Lower leg skin (tissue), 4 donors: ENCODE data around the gene EFHC1. TPM values are rescaled to one million over a fixed set of nuclear protein-coding genes. Genes with fewer than 3 reads are reported as not detected.

ENCODE experiments used
- DNase-seq, 2 donors: peaks; one replicate each; pipeline ENCODE4 v3.0.0-alpha.2; 2019; ENCODE audit warnings: low spot score in 2 of 2
- H3K4me3 ChIP-seq: fragments of 200-600 bp; sonication (generic); 2 replicates; pipeline ENCODE4 v1.5.1; 2017; ENCODE audit warnings: mild to moderate bottlenecking, low read depth; ENCODE audit not compliant: poor library complexity, severe bottlenecking
- CTCF ChIP-seq, 3 donors: fragments of 450-650 bp; IDR thresholded peaks; one replicate each; pipeline ENCODE4 v1.5.1; 2016; ENCODE audit warnings: antibody characterized with exemption in 3 of 3, mild to moderate bottlenecking in 3 of 3, moderate library complexity in 2 of 3
- POLR2A ChIP-seq, 2 donors: fragments of 450-650 bp; IDR thresholded peaks; one replicate each; pipeline ENCODE4 v1.6.1; 2016 to 2017; ENCODE audit warnings: antibody characterized with exemption in 2 of 2, mild to moderate bottlenecking in 1 of 2, moderate library complexity in 1 of 2
- WGBS, 2 donors: methylation state at CpG; one replicate each; pipeline ENCODE4 v1.1.5; 2018; 5-methylcytosine and 5-hydroxymethylcytosine counted together
- intact Hi-C: fragments of 100-400 bp; cut with DNase I; formaldehyde crosslinking; loops from one replicate; pipeline ENCODE4 v1.15.0; 2023; ENCODE audit warnings: low total_unique reads
- total RNA-seq, 4 donors: library from RNA; depleted of rRNA; stranded (reverse); fragments of >200 nt; gene quantifications; one replicate each; pipeline ENCODE4 v1.1.0, GENCODE V29; 2016

EFHC1 gene
- total RNA-seq, 4 donors from 2014 or later: 12.2 to 22.8 (median 18.1) TPM

- TF ChIP-seq CTCF (IDR thresholded peaks at IDR 0.05) (no peak), POLR2A (IDR thresholded peaks at IDR 0.05) (no peak)
- WGBS, 2 donors: 91 to 92% methylated on average over 2 of the region's 2 CpGs
- H3K4me3 ChIP-seq: no peak overlapping the region
- intact Hi-C loops: no loop called here
- DNase-seq: no peak
Measured at GRCh38 chr6:52496631-52497030, 76.5 kb downstream of the EFHC1 start.

- intact Hi-C loops: no loop called here
- 80 to 83% methylated on average over 14 of the region's 14 CpGs for WGBS, 2 donors
- H3K4me3 ChIP-seq: no peak overlapping the region
- no peak for DNase-seq
- TF ChIP-seq POLR2A (IDR thresholded peaks at IDR 0.05) (no peak), CTCF (IDR thresholded peaks at IDR 0.05) (no peak)
Measured at GRCh38 chr6:52497652-52498408, 77.7 kb downstream of the EFHC1 start.

GRCh38 chr6:52498538-52499017, 78.4 kb downstream of the EFHC1 start:
- intact Hi-C loops: no loop called here
- TF ChIP-seq POLR2A (IDR thresholded peaks at IDR 0.05): no peak
- TF ChIP-seq CTCF (IDR thresholded peaks at IDR 0.05): no peak
- no peak for DNase-seq
- WGBS, 2 donors: 90% methylated on average over 11 of the region's 11 CpGs
- H3K4me3 ChIP-seq: no peak overlapping the region

- intact Hi-C loops: no loop called here
- 59 to 63% methylated on average over 1 of the region's 1 CpG for WGBS, 2 donors
- no peak overlapping the region for H3K4me3 ChIP-seq
- no peak for TF ChIP-seq POLR2A (IDR thresholded peaks at IDR 0.05)
- no peak for TF ChIP-seq CTCF (IDR thresholded peaks at IDR 0.05)
- DNase-seq: no peak
Measured at GRCh38 chr6:52499026-52499425, 78.9 kb downstream of the EFHC1 start.

GRCh38 chr6:52499681-52500236, 79.6 kb downstream of the EFHC1 start:
- TF ChIP-seq CTCF (IDR thresholded peaks at IDR 0.05) (no peak), POLR2A (IDR thresholded peaks at IDR 0.05) (no peak)
- WGBS, 2 donors: 72 to 75% methylated on average over 11 of the region's 11 CpGs
- DNase-seq: no peak
- H3K4me3 ChIP-seq: no peak overlapping the region
- intact Hi-C loops: no loop called here
